Epithelial cell of esophagus (primary cell): ENCODE measurements around the gene PROSER2.

Experiments used
- DNase-seq: peaks from one replicate; pipeline ENCODE4 v3.0.0; 2010; ENCODE audit warnings: low read depth
- H3K4me3 ChIP-seq: 2 replicates; pipeline ENCODE4 v1.5.1; 2011; ENCODE audit warnings: mild to moderate bottlenecking, low read length, control low read depth
- TF ChIP-seq, protein P1 (sequence below): IDR thresholded peaks from 2 replicates; pipeline ENCODE4 v1.5.1; 2011; ENCODE audit warnings: low read depth, mild to moderate bottlenecking, low read length, control low read depth, inconsistent platforms; ENCODE audit not compliant: insufficient read depth; ENCODE audit errors: missing control alignments

The PROSER2 gene

DNA sequence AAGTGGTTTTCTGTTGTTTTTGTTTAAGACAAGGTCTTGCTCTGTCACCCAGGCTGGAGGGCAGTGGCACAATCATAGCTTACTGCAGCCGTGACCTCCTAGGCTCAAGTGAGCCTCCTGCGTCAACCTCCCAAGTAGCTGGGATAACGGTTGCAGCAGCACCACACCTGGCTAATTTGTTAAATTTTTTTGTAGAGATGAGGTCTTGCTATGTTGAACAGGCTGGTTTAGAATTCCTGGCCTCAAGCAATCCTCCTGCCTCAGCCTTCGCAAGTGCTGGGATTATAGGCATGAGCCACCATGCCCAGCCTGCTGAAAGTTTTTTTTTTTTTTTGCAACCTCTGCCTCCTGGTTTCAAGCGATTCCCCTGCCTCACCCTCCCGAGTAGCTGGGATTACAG is 31.1 kb downstream of the PROSER2 start:
- TF ChIP-seq, protein P1, sequence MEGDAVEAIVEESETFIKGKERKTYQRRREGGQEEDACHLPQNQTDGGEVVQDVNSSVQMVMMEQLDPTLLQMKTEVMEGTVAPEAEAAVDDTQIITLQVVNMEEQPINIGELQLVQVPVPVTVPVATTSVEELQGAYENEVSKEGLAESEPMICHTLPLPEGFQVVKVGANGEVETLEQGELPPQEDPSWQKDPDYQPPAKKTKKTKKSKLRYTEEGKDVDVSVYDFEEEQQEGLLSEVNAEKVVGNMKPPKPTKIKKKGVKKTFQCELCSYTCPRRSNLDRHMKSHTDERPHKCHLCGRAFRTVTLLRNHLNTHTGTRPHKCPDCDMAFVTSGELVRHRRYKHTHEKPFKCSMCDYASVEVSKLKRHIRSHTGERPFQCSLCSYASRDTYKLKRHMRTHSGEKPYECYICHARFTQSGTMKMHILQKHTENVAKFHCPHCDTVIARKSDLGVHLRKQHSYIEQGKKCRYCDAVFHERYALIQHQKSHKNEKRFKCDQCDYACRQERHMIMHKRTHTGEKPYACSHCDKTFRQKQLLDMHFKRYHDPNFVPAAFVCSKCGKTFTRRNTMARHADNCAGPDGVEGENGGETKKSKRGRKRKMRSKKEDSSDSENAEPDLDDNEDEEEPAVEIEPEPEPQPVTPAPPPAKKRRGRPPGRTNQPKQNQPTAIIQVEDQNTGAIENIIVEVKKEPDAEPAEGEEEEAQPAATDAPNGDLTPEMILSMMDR: no peak
- no peak for DNase-seq
- no peak overlapping the region for H3K4me3 ChIP-seq

DNA sequence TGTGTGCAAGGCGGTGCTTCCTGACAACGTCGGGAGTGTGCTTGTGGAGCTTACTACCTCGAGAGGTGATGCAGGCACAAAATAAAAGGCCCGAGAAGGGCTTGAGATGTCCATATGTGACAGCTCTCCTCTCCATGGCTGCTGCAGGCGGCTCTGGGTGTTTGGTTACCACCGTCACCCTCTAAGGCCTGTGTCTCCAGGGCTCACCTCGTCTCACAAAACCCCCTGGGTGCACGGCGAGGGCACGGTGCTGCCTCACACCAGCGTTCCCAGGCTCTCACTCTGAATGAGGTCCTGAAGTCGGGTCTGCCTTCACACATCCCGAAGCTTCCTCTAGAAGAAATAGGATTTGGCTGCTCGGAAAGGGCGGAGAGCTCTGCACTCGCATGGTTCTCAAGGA is 32.9 kb downstream of the PROSER2 start:
- no peak for DNase-seq
- H3K4me3 ChIP-seq: no peak overlapping the region
- TF ChIP-seq, protein P1: no peak

DNA sequence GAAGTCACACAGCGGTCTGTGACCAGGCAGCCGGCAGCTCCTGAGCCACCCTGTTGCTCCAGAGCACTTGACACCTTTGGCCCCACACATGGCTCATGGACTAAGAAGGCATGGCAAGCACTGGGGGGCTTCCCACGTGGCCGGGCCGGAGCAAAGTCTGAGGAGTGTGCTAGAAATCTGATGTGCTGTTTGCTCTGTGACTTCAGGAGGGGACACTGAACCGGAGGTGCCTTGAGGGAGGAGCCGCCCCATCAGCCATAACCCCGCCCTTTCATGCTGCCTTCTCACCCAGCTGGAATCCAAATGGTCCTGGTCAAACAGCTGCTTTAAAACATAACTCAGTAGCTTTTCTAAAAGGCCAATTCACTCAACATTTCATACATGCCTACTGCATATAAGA is 33.5 kb downstream of the PROSER2 start:
- DNase-seq: no peak
- TF ChIP-seq, protein P1: no peak
- no peak overlapping the region for H3K4me3 ChIP-seq

DNA sequence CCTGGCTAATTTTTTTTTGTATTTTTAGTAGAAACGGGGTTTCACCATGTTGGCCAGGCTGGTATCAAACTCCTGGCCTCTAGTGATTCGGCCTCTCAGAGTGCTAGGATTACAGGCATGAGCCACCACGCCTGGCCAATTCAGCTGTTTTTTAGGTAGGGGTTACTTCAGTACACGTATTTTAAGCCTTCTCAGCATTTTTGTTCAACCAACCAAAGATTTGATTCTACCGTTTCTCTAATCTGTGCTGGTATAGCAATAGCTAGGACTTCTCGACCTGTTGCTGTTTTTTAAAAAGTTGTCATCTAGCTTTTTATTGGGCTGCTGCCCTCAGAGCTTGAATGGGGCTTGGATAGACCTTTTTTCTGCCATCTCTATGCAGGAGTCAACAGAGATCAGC is 34.9 kb downstream of the PROSER2 start:
- no peak for DNase-seq
- H3K4me3 ChIP-seq: no peak overlapping the region
- TF ChIP-seq, protein P1: no peak

DNA sequence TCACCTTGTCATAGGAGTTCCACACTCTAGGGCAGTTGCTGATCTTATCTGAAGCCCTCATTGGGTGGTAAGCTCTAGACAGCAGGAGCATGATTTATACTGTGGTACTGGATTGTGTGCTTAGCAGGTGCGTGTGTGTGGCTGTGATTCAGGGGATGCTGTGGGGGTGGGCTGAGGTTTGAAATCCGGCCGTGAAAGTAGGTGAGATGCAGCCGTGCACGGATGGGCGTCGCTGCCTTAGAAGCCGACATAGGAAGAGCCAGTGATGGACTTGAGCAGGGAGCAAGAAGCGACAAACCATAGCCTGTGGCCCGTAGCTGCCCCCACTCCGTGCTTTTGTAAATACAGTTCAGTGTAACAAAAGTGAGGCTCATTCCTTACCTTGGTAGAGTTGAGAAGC is 38.2 kb downstream of the PROSER2 start:
- TF ChIP-seq, protein P1: no peak
- H3K4me3 ChIP-seq: no peak overlapping the region
- no peak for DNase-seq

DNA sequence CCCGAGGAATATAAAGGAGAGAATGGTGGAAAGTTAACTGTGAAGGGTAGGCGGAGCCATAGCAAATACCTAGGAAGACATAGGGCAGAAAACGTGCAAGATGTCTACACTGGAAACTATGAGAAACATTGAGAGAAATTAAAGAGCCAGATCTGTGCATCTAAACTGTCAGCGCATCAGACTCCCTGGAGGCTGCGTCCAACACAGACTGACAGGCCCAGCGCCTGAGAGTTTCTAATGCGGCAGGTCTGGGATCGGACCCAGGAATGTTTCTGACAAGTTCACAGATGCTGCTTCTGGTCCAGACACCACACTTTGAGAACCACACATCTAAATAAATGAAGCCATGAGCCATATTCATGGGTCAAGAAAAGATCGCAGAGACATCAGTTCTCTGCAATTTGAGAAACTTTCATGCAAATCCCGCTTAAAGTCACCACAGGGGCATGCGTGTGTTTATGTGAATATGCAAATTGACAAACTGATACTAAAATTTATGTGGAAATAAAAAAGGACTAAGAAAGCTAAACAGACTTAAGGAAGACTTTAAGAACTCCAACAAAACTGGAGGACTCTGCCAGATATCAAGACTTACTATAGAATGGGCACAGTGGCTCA is 38.8 kb downstream of the PROSER2 start:
- no peak for DNase-seq
- no peak overlapping the region for H3K4me3 ChIP-seq
- TF ChIP-seq, protein P1: no peak
